HEK293 (cell line): ENCODE results near the gene CXCL1.

Experiments
- CTCF ChIP-seq: fragments of 450-650 bp; formaldehyde crosslinking; IDR thresholded peaks from 2 replicates; pipeline ENCODE4 v1.5.1; 2016; ENCODE audit warnings: missing biosample characterization, missing genetic modification characterization
- GFI1B ChIP-seq: fragments of 450-650 bp; formaldehyde crosslinking; IDR thresholded peaks from 2 replicates; pipeline ENCODE4 v1.5.1; 2016; ENCODE audit warnings: missing biosample characterization, missing genetic modification characterization
- OVOL3 ChIP-seq: fragments of 450-650 bp; formaldehyde crosslinking; IDR thresholded peaks from 2 replicates; pipeline ENCODE4 v1.5.1; 2016; ENCODE audit warnings: missing biosample characterization, missing genetic modification characterization
- PRDM1 ChIP-seq: fragments of 450-650 bp; formaldehyde crosslinking; IDR thresholded peaks from 2 replicates; pipeline ENCODE4; 2016; ENCODE audit warnings: missing biosample characterization, missing genetic modification characterization
- SCRT2 ChIP-seq: fragments of 450-650 bp; formaldehyde crosslinking; IDR thresholded peaks from 2 replicates; pipeline ENCODE4 v1.5.1; 2016; ENCODE audit warnings: missing biosample characterization, missing genetic modification characterization
- YY1 ChIP-seq: fragments of 450-650 bp; formaldehyde crosslinking; IDR thresholded peaks from 2 replicates; pipeline ENCODE4 v1.5.1; 2018; ENCODE audit warnings: missing biosample characterization, missing genetic modification characterization
- ZFP3 ChIP-seq: fragments of 450-650 bp; formaldehyde crosslinking; IDR thresholded peaks from 2 replicates; pipeline ENCODE4 v1.5.1; 2016; ENCODE audit warnings: low read depth, missing biosample characterization, missing genetic modification characterization
- ZNF138 ChIP-seq: fragments of 450-650 bp; formaldehyde crosslinking; IDR thresholded peaks from 2 replicates; pipeline ENCODE4 v1.5.1; 2016; ENCODE audit warnings: missing biosample characterization, missing genetic modification characterization, borderline replicate concordance
- ZNF324 ChIP-seq: fragments of 450-650 bp; formaldehyde crosslinking; IDR thresholded peaks from 2 replicates; pipeline ENCODE4 v1.5.1; 2016; ENCODE audit warnings: missing biosample characterization, missing genetic modification characterization
- ZNF571 ChIP-seq: fragments of 450-650 bp; formaldehyde crosslinking; IDR thresholded peaks from 2 replicates; pipeline ENCODE4 v1.5.0; 2017; ENCODE audit warnings: missing biosample characterization, missing genetic modification characterization
- ZNF629 ChIP-seq: fragments of 450-650 bp; formaldehyde crosslinking; IDR thresholded peaks from 2 replicates; pipeline ENCODE4 v1.5.1; 2017; ENCODE audit warnings: missing biosample characterization, missing genetic modification characterization
- TF ChIP-seq, protein P1 (sequence below): fragments of 450-650 bp; formaldehyde crosslinking; optimal IDR thresholded peaks from 2 replicates; pipeline ENCODE3; 2016; ENCODE audit warnings: missing biosample characterization, mild to moderate bottlenecking, missing genetic modification characterization
- TF ChIP-seq, protein P2 (sequence below): fragments of 450-650 bp; formaldehyde crosslinking; IDR thresholded peaks from 2 replicates; pipeline ENCODE4 v1.5.1; 2016; ENCODE audit warnings: missing biosample characterization, missing genetic modification characterization

DNA sequence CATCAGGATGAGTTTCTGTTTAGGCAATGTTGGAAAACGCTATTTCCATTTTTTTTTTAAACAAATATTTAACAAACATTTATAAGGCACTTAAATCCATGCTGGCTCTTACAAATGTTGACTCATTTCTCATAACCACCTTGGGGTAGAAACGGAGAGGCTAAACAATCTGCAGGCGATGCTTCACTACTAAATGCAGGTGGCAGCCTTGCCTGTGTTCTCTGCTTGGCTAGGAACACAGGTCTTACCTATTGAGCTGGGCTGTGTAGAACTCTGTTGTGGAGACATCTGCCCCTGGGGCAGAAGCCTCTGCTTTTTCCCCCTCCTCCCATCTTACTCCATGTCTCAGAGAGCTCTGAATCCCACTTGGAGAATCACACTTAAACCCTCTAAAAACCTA is 1.4 kb upstream of the CXCL1 start:
- no peak for TF ChIP-seq ZNF324
- no peak for TF ChIP-seq ZNF629 (tag by site-specific recombination)
- no peak for TF ChIP-seq ZFP3 (tag by site-specific recombination)
- no peak for TF ChIP-seq OVOL3 (tag by site-specific recombination)
- TF ChIP-seq CTCF (tag by site-specific recombination): no peak
- TF ChIP-seq YY1 (tag by site-specific recombination): no peak
- no peak for TF ChIP-seq GFI1B
- TF ChIP-seq, protein P1, sequence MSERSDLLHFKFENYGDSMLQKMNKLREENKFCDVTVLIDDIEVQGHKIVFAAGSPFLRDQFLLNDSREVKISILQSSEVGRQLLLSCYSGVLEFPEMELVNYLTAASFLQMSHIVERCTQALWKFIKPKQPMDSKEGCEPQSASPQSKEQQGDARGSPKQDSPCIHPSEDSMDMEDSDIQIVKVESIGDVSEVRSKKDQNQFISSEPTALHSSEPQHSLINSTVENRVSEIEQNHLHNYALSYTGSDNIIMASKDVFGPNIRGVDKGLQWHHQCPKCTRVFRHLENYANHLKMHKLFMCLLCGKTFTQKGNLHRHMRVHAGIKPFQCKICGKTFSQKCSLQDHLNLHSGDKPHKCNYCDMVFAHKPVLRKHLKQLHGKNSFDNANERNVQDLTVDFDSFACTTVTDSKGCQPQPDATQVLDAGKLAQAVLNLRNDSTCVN (tag by site-specific recombination): no peak
- TF ChIP-seq, protein P2, sequence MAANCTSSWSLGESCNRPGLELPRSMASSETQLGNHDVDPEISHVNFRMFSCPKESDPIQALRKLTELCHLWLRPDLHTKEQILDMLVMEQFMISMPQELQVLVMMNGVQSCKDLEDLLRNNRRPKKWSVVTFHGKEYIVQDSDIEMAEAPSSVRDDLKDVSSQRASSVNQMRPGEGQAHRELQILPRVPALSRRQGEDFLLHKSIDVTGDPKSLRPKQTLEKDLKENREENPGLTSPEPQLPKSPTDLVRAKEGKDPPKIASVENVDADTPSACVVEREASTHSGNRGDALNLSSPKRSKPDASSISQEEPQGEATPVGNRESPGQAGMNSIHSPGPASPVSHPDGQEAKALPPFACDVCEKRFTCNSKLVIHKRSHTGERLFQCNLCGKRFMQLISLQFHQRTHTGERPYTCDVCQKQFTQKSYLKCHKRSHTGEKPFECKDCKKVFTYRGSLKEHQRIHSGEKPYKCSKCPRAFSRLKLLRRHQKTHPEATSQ: no peak
- no peak for TF ChIP-seq PRDM1 (tag by site-specific recombination)
- TF ChIP-seq ZNF138 (tag by site-specific recombination): no peak
- TF ChIP-seq SCRT2 (tag by site-specific recombination): no peak
- TF ChIP-seq ZNF571: no peak
